ENCODE results near the gene KAT6B. TPM values are rescaled to one million over a fixed set of nuclear protein-coding genes. Genes with fewer than 3 reads are reported as not detected.

The KAT6B gene
- total and polyA plus RNA-seq, 10 of the 15 experiments (the other 5 are each of a cell fraction or from before 2014, with no cell fraction given) = 2.7 to 22.6 (median 15.7) TPM

DNA sequence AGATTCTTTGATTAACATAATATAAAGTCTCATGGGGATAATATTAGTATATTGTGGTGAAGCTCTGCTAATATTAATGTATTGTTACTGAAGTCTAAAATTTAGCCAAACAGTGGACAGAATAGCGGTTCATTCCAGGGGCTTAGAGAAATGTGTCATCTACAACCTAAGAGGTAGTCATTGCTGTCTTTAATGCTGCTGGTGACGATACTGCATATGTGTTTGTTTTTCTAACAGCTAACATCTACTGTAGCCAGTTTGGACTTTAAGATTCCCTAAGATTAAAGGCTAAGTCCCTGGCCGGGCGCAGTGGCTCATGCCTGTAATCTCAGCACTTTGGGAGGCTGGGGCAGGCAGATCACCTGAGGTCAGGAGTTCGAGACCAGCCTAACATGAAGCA lies 183.0 kb downstream of the KAT6B start:
- peaks cover 38% of the 10 kb centered on the region for H3K4me1 ChIP-seq (ENCODE audit: control insufficient read depth, insufficient read depth, low read length)
- ChIA-PET SMC1A (ENCODE audit: uncharacterized antibody, unreplicated experiment) (interaction anchor here (1.1 to 28.8 kb wide), 7 partner anchors 9 to 271 kb away, joined by 3 to 553 read pairs (median 3); no protein-coding TSS in a partner anchor), POLR2A (interaction anchor here (0.9 kb wide), 1 partner anchor 9 kb away, joined by 4 read pairs; no protein-coding TSS in a partner anchor), RAD21 (ENCODE audit: unreplicated experiment) (interaction anchor here (0.9 to 2.2 kb wide), 10 partner anchors 8 to 766 kb away, joined by 3 to 11 read pairs (median 4); no protein-coding TSS in a partner anchor), CTCF (interaction anchor here (0.9 to 2.4 kb wide), 6 partner anchors 8 to 178 kb away, joined by 4 to 10 read pairs (median 7); no protein-coding TSS in a partner anchor)
- H3K27ac ChIP-seq (ENCODE audit: control insufficient read depth, insufficient read depth) = no peak overlapping the region
- 93% methylated on average over 5 of the region's 5 CpGs for WGBS (ENCODE audit: insufficient coverage, insufficient replicate concordance, low lambda C conversion rate, missing lambda C conversion rate)
- intact Hi-C loops (cut with micrococcal nuclease; ENCODE audit: unreplicated experiment) (no loop called here), in situ Hi-C loops (cut with MboI) (no loop called here)
- H2AFZ ChIP-seq (ENCODE audit: control insufficient read depth, low read depth, low read length) = no peak overlapping the region
- TF ChIP-seq ZNF384 (IDR thresholded peaks at IDR 0.05; ENCODE audit: borderline replicate concordance, low read depth, low read length) (no peak), ZBTB4 (CRISPR knock-in tag; IDR thresholded peaks at IDR 0.05) (no peak), NFIC (IDR thresholded peaks at IDR 0.05; ENCODE audit: low read depth, low read length) (no peak), CEBPB (IDR thresholded peaks at IDR 0.05; ENCODE audit: borderline replicate concordance in 1 of 2, low read depth in 2 of 2, low read length in 2 of 2) (no peak), GATAD2B (conservative IDR thresholded peaks at IDR 0.05; ENCODE audit: low read depth) (no peak), RAD51 (IDR thresholded peaks at IDR 0.05) (no peak), CHD4 (IDR thresholded peaks at IDR 0.05) (no peak)
- TF ChIP-seq, protein P1, sequence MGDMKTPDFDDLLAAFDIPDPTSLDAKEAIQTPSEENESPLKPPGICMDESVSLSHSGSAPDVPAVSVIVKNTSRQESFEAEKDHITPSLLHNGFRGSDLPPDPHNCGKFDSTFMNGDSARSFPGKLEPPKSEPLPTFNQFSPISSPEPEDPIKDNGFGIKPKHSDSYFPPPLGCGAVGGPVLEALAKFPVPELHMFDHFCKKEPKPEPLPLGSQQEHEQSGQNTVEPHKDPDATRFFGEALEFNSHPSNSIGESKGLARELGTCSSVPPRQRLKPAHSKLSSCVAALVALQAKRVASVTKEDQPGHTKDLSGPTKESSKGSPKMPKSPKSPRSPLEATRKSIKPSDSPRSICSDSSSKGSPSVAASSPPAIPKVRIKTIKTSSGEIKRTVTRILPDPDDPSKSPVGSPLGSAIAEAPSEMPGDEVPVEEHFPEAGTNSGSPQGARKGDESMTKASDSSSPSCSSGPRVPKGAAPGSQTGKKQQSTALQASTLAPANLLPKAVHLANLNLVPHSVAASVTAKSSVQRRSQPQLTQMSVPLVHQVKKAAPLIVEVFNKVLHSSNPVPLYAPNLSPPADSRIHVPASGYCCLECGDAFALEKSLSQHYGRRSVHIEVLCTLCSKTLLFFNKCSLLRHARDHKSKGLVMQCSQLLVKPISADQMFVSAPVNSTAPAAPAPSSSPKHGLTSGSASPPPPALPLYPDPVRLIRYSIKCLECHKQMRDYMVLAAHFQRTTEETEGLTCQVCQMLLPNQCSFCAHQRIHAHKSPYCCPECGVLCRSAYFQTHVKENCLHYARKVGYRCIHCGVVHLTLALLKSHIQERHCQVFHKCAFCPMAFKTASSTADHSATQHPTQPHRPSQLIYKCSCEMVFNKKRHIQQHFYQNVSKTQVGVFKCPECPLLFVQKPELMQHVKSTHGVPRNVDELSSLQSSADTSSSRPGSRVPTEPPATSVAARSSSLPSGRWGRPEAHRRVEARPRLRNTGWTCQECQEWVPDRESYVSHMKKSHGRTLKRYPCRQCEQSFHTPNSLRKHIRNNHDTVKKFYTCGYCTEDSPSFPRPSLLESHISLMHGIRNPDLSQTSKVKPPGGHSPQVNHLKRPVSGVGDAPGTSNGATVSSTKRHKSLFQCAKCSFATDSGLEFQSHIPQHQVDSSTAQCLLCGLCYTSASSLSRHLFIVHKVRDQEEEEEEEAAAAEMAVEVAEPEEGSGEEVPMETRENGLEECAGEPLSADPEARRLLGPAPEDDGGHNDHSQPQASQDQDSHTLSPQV (IDR thresholded peaks at IDR 0.05) = no peak
- ATAC-seq (no peak), FAIRE-seq (no peak), DNase-seq (ENCODE audit: low read depth, low spot score) (no peak)
- BruUV-seq (replicated peaks) = no TSS peak
- no peak overlapping the region for H3K4me3 ChIP-seq
- H3K79me2 ChIP-seq (ENCODE audit: control insufficient read depth, insufficient read depth, low read length) = peaks cover 6% of the 10 kb centered on the region; the same call in 1 of the 2 replicates
- no peak overlapping the region for H3K4me2 ChIP-seq (ENCODE audit: control insufficient read depth, insufficient read depth)
- H3K27me3 ChIP-seq (replicated peaks in 1 of 2; ENCODE audit: control insufficient read depth in 2 of 2, insufficient read depth in 2 of 2, low read length in 1 of 2) = no peaks in the 10 kb centered on the region
- peaks cover 0 to 2% of the 10 kb centered on the region in 2 experiments; a peak in 1 of 4 replicates for H3K36me3 ChIP-seq (ENCODE audit: control insufficient read depth in 2 of 2, insufficient read depth in 2 of 2, low read length in 1 of 2)
- no peak overlapping the region for H3K9ac ChIP-seq (ENCODE audit: control insufficient read depth, insufficient read depth, low read length)
- H3K9me3 ChIP-seq (replicated peaks; ENCODE audit: control insufficient read depth, insufficient read depth, low read length) = no peaks in the 10 kb centered on the region
- no peaks in the 10 kb centered on the region for H4K20me1 ChIP-seq (ENCODE audit: control insufficient read depth, insufficient read depth)
